ENCODE measurements around the gene MICAL3.

The MICAL3 gene

GRCh38 chr22:17945156-17945887 is 79.0 kb downstream of the MICAL3 start:
- TF ChIP-seq ISL1 (CRISPR knock-in tag; IDR thresholded peaks at IDR 0.05) (no peak), TOX (CRISPR knock-in tag; IDR thresholded peaks at IDR 0.05; ENCODE audit: borderline replicate concordance) (no peak), BACH2 (CRISPR knock-in tag; IDR thresholded peaks at IDR 0.05; ENCODE audit: borderline replicate concordance) (no peak), ZNF8 (CRISPR knock-in tag; IDR thresholded peaks at IDR 0.05) (no peak), ARNTL (CRISPR knock-in tag; IDR thresholded peaks at IDR 0.05; ENCODE audit: borderline replicate concordance, low read depth) (no peak), GLIS3 (CRISPR knock-in tag; IDR thresholded peaks at IDR 0.05) (no peak), PPARA (CRISPR knock-in tag; IDR thresholded peaks at IDR 0.05; ENCODE audit: borderline replicate concordance) (no peak), PATZ1 (CRISPR knock-in tag; IDR thresholded peaks at IDR 0.05; ENCODE audit: borderline replicate concordance) (no peak), OSR1 (CRISPR knock-in tag; IDR thresholded peaks at IDR 0.05) (no peak), SNAI2 (CRISPR knock-in tag; IDR thresholded peaks at IDR 0.05) (no peak), ZFP30 (CRISPR knock-in tag; IDR thresholded peaks at IDR 0.05) (no peak), CSDC2 (CRISPR knock-in tag; IDR thresholded peaks at IDR 0.05) (no peak), ZC3H10 (CRISPR knock-in tag; IDR thresholded peaks at IDR 0.05) (no peak), ZNF70 (CRISPR knock-in tag; IDR thresholded peaks at IDR 0.05) (no peak), TCF4 (CRISPR knock-in tag; IDR thresholded peaks at IDR 0.05; ENCODE audit: borderline replicate concordance) (no peak), CSRNP3 (CRISPR knock-in tag; IDR thresholded peaks at IDR 0.05) (no peak), POU6F1 (CRISPR knock-in tag; IDR thresholded peaks at IDR 0.05; ENCODE audit: borderline replicate concordance, low read depth) (no peak)
- TF ChIP-seq, protein P1, sequence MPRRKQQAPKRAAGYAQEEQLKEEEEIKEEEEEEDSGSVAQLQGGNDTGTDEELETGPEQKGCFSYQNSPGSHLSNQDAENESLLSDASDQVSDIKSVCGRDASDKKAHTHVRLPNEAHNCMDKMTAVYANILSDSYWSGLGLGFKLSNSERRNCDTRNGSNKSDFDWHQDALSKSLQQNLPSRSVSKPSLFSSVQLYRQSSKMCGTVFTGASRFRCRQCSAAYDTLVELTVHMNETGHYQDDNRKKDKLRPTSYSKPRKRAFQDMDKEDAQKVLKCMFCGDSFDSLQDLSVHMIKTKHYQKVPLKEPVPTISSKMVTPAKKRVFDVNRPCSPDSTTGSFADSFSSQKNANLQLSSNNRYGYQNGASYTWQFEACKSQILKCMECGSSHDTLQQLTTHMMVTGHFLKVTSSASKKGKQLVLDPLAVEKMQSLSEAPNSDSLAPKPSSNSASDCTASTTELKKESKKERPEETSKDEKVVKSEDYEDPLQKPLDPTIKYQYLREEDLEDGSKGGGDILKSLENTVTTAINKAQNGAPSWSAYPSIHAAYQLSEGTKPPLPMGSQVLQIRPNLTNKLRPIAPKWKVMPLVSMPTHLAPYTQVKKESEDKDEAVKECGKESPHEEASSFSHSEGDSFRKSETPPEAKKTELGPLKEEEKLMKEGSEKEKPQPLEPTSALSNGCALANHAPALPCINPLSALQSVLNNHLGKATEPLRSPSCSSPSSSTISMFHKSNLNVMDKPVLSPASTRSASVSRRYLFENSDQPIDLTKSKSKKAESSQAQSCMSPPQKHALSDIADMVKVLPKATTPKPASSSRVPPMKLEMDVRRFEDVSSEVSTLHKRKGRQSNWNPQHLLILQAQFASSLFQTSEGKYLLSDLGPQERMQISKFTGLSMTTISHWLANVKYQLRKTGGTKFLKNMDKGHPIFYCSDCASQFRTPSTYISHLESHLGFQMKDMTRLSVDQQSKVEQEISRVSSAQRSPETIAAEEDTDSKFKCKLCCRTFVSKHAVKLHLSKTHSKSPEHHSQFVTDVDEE (CRISPR knock-in tag; IDR thresholded peaks at IDR 0.05): no peak
- no peak for ATAC-seq

DNA sequence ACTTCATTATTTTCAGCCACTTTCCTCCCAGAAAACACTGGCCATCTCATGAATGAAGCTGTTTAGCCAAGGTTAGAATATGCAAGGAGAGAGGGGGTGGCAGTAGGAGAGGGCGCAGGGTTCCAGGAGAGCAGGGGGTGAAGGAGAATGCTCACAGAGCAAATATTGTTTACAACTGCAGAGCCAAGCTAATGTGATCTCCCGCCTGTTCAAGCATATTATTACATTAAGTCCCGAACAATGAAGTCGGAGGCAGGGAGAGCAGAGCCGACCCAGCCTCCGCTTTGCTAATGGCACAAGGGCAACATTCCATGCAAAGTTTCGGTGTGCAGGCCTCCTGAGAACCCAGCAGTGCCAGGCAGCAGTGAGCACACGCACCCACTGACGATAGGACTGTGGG is 80.1 kb downstream of the MICAL3 start:
- no peak; the same call in 2 of the 3 replicates for ATAC-seq
- no peak for TF ChIP-seq ZFP30 (CRISPR knock-in tag; IDR thresholded peaks at IDR 0.05)
- no peak for TF ChIP-seq ZC3H10 (CRISPR knock-in tag; IDR thresholded peaks at IDR 0.05)
- no peak for TF ChIP-seq SNAI2 (CRISPR knock-in tag; IDR thresholded peaks at IDR 0.05)
- TF ChIP-seq TCF4 (CRISPR knock-in tag; IDR thresholded peaks at IDR 0.05; ENCODE audit: borderline replicate concordance): no peak
- TF ChIP-seq GLIS3 (CRISPR knock-in tag; IDR thresholded peaks at IDR 0.05): no peak
- no peak for TF ChIP-seq TOX (CRISPR knock-in tag; IDR thresholded peaks at IDR 0.05; ENCODE audit: borderline replicate concordance)
- TF ChIP-seq RARB (CRISPR knock-in tag; IDR thresholded peaks at IDR 0.05): no peak
- TF ChIP-seq ESRRG (CRISPR knock-in tag; IDR thresholded peaks at IDR 0.05): no peak
- TF ChIP-seq CSRNP3 (CRISPR knock-in tag; IDR thresholded peaks at IDR 0.05): no peak
- no peak for TF ChIP-seq CSDC2 (CRISPR knock-in tag; IDR thresholded peaks at IDR 0.05)
- no peak for TF ChIP-seq CREB5 (CRISPR knock-in tag; IDR thresholded peaks at IDR 0.05; ENCODE audit: low read depth)
- TF ChIP-seq ZNF70 (CRISPR knock-in tag; IDR thresholded peaks at IDR 0.05): no peak
- TF ChIP-seq PPARA (CRISPR knock-in tag; IDR thresholded peaks at IDR 0.05; ENCODE audit: borderline replicate concordance): no peak
- TF ChIP-seq, protein P1 (CRISPR knock-in tag; IDR thresholded peaks at IDR 0.05): no peak
- no peak for TF ChIP-seq BACH2 (CRISPR knock-in tag; IDR thresholded peaks at IDR 0.05; ENCODE audit: borderline replicate concordance)
- no peak for TF ChIP-seq ZNF565 (CRISPR knock-in tag; conservative IDR thresholded peaks at IDR 0.05; ENCODE audit: low read depth)
- TF ChIP-seq ISL1 (CRISPR knock-in tag; IDR thresholded peaks at IDR 0.05): no peak
- no peak for TF ChIP-seq PATZ1 (CRISPR knock-in tag; IDR thresholded peaks at IDR 0.05; ENCODE audit: borderline replicate concordance)
